Spleen (tissue), 7 donors: ENCODE measurements around the gene RNF215.
A peak's percentile ranks its signal among the peaks of the same experiment; 100 is the strongest.

Experiments
- CTCF ChIP-seq, 11 experiments: fragments of 200-600 bp in 7 of 11; fragments of 450-650 bp in 4 of 11; sonication (generic) in 4 of 11; IDR thresholded peaks in 8 of 11; conservative IDR thresholded peaks in 3 of 11; 1 replicate in 7 of 11; 2 replicates in 4 of 11; pipeline versions ENCODE4 v1.4.0 to v1.8.0; 2016 to 2021; ENCODE audit warnings: antibody characterized with exemption in 11 of 11, inconsistent platforms in 4 of 11, mild to moderate bottlenecking in 1 of 11
- POLR2A ChIP-seq, 3 donors: fragments of 450-650 bp; IDR thresholded peaks; one replicate each; pipeline ENCODE4 v1.5.1; 2017; ENCODE audit warnings: antibody characterized with exemption in 3 of 3, mild to moderate bottlenecking in 1 of 3
- donor health status: DM: no; HTN: no; CAD: no; lungs with moderate emphysema.
- donor health status: DM: no; HTN: no; CAD: no.
- donor health status: DM: no; HTN: no; CAD: no.

- TF ChIP-seq POLR2A (IDR thresholded peaks at IDR 0.05) = peak in 2 of 3 donors; percentile 25 to 51
- TF ChIP-seq CTCF (IDR thresholded peaks at IDR 0.05 in 8 of 11, conservative IDR thresholded peaks at IDR 0.05 in 3 of 11) = peak in 3 of 11 experiments; percentile 16 to 24 (median 16)
Measured at GRCh38 chr22:30423959-30424533, 36.8 kb upstream of the RNF215 start.
